GM08714 (cell line): ENCODE results near the gene PLA2G5.

Source experiments
- H3K4me3 ChIP-seq: fragments of 200-500 bp; sonication (Bioruptor generic); 2 replicates; pipeline ENCODE4 v1.5.1; 2014; ENCODE audit warnings: mild to moderate bottlenecking, low read length, inconsistent platforms
- ZNF274 ChIP-seq: IDR thresholded peaks from 2 replicates; pipeline ENCODE4 v1.6.1; 2012; ENCODE audit warnings: mild to moderate bottlenecking, low read depth, low read length

PLA2G5 gene

DNA sequence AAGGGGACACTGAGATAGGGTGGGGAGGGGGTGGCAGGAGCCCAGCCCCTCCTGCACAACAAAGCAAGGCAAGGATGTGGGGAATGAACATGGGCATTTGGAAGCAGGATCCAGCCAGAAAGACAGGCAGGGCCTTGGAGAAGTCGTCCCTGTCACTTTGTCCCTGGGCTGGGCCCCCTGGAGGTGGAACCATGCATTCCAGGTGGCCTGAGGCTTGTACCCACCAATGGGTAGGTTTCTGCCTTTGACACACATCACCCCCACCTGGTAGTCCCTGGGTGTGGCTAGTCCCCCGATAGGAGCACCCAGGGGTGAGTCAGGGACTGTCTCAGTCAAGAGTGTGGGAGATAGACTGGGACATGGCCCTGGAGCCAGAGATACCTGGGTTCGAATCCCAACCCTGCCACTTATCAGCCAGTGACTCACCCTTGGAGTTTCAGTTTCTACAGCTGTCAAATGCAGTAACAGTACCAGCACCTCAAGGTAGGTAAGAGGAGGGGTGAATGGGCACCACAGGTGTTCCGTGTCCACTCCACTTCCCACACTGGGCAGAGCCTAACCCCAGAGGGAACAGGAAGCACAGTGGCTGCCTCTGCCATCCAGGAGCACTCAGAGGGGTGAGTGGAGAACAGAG, 39.3 kb downstream of the PLA2G5 start:
- no peak for TF ChIP-seq ZNF274

GRCh38 chr1:20110679-20111078, 40.7 kb downstream of the PLA2G5 start:
- no peak for TF ChIP-seq ZNF274
- no peak overlapping the region for H3K4me3 ChIP-seq

More for the DNA sequence above, 39.3 kb downstream of the PLA2G5 start:
- H3K4me3 ChIP-seq = no peak overlapping the region

DNA sequence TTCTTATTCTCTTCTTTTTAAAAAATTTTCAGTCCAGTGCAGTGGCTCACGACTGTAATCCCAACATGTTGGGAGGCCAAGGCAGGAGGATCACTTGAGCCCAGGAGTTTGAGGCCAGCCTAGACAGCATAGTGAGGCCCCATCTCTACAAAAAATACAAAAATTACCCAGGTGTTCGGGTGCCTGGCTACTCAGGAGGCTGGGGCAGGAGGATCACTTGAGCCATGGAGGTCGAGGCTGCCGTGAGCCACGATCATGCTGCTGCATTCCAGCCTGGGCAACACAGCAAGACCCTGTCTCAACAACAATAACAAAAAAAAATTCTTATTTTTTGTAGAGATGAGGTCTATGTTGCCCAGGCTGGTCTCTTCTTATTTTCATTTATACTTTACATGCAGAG, 41.5 kb downstream of the PLA2G5 start:
- no peak for TF ChIP-seq ZNF274
- no peak overlapping the region for H3K4me3 ChIP-seq

DNA sequence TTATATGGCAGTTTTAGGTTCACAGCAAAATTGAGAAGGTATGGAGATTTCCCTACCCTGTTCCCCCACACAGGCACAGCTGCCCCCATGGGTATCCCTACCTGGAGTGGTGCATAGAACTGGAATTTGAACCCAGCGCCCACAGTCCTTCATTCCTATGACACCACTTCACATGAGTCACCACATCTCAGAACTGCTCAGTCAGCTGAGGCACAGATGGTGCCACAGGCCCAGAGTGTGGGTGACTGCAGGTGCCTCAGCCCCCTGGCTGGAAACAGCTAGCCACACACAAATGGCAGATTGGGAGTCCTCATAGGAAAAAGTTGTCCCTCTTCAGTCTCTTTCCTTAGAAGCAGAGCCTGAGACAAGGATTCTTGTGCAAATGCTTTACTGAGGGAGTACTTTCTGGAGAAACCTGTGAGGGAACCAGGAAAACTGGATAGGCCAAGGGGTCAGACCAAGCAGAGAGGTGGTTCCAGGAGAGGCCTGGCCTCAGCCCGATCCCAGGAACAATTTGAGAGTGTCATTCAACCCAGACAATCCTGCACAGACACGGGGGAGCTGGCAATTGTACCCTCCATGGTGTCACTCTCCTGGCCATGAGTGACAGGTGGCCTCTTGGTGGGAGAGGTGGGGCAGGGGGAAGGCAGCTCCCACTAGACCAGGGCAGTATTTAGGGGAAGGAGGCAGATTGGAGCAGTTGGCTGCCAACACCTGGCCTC, 42.4 kb downstream of the PLA2G5 start:
- TF ChIP-seq ZNF274 = no peak
- H3K4me3 ChIP-seq = no peak overlapping the region

- no peak for TF ChIP-seq ZNF274
- no peak overlapping the region for H3K4me3 ChIP-seq
Measured at GRCh38 chr1:20114021-20114648, 44.1 kb downstream of the PLA2G5 start.

- no peak overlapping the region for H3K4me3 ChIP-seq
- no peak for TF ChIP-seq ZNF274
Measured at GRCh38 chr1:20115479-20115878, 45.5 kb downstream of the PLA2G5 start.

GRCh38 chr1:20115916-20116315, 45.9 kb downstream of the PLA2G5 start:
- H3K4me3 ChIP-seq = no peak overlapping the region
- no peak for TF ChIP-seq ZNF274

DNA sequence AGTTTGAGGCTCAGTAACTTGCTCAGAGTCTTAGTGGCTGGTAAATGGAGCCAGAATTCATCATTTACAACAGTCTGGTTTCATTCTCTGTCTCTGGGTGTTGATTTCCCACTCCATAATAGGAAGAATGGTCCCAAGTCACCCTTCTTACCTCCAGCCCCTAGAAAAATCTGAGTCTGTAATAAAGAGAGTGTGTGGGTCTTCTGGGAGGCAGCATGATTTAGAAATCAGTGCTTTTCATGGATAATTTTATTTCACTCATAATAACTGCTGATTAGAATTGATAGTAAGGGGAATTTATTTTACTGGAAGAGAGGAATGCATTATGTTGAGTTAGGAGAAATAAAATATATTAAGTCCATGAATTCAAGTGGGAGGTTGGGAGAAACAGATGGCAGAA, 47.2 kb downstream of the PLA2G5 start:
- TF ChIP-seq ZNF274 = no peak

DNA sequence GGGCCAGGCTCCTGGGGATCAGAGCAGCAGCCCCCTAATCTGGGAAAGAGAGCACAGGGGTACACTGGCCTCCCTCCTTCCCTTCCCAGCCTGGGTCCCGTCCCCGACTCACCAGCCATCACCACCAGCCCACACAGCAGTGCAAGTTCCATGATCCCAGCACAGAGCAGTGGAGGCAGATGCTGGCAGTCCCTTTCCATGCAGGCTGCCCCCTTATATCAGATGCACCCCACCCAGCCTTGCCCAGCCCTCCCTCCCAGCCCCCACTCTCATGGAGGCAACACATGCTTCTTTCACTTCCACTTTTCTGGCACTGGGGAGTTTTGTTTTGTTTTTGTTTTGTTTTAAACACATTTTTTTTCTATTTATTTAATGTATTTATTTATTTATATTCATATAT, 49.4 kb downstream of the PLA2G5 start, which contains the start of gene PLA2G2D:
TSS of gene PLA2G2D (minus strand) at position 190 of the 400 bp plus-strand sequence. CDS start at position 152, 38 bp downstream.
- no peak for TF ChIP-seq ZNF274
- H3K4me3 ChIP-seq = no peak within 1 kb of the TSS

More for the DNA sequence above, 47.2 kb downstream of the PLA2G5 start:
- no peak overlapping the region for H3K4me3 ChIP-seq

DNA sequence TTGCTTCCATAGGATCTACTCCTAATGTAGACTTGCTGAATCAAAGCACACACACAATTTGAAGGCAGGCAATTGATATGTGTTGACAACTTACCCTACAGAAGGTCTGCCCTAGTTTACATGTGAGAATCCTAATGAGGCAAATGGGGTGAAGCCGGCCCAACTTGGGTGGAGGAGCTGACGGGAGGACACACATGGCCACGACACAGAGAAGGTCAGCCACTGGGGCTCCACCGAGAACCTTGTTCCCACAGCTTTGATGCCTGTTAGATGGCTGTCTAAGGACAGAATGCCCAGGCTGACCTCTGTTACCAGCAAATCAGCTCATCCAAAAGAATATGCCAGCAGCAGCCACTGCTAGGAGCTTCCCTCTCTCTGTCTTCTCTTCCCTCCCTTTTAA, 50.8 kb downstream of the PLA2G5 start:
- TF ChIP-seq ZNF274 = no peak
- no peak overlapping the region for H3K4me3 ChIP-seq

- TF ChIP-seq ZNF274 = no peak
- H3K4me3 ChIP-seq = no peak overlapping the region
Measured at GRCh38 chr1:20123722-20124455, 53.9 kb downstream of the PLA2G5 start.

DNA sequence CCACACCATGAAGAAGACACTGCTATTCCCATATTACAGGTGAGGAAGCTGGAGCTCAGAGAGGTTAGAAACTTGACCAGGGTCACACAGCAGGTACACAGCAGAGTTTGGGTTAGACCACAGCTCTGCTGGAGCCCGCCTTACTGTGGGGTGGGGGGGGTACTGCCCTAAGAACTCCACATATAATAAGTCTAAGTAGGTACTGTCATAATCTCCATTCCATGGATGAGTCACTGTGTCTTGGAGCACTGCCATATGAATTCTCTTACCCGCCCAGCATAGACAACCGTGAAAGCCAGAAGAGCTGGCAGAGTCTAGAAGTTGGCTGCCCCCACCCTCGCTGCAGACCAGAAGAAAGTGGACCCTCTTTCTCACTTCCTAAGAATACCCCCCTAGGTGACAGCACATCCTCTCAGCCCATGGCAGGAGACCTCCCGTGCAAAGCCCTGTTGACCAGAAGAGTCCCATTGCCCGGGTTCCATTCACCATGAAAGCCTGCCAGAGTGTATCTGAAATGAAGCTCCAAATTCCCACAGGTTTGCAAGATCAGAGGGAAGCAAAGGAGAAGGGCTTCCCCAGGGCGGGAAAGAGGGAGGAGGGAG, 54.6 kb downstream of the PLA2G5 start:
- TF ChIP-seq ZNF274 = no peak
- no peak overlapping the region for H3K4me3 ChIP-seq

GRCh38 chr1:20125100-20125499, 55.1 kb downstream of the PLA2G5 start:
- no peak overlapping the region for H3K4me3 ChIP-seq
- no peak for TF ChIP-seq ZNF274
